ENCODE measurements around the gene SMAD5. TPM values are rescaled to one million over a fixed set of nuclear protein-coding genes. Genes with fewer than 3 reads are reported as not detected.

The SMAD5 gene
- total RNA-seq, 3 donors from 2014 or later: 45.6 to 63.7 (median 52.4) TPM

- Histone ChIP-seq H3K36me3 (no peaks in the 10 kb centered on the region), H3K4me3 (no peak overlapping the region), H3K27ac (no peak overlapping the region), H3K27me3 (peaks cover 0 to 32% of the 10 kb centered on the region in 2 donors), H3K9me3 (no peaks in the 10 kb centered on the region), H3K4me1 (peaks cover 0 to 2% of the 10 kb centered on the region in 2 donors)
- TF ChIP-seq POLR2A (IDR thresholded peaks at IDR 0.05): no peak
- TF ChIP-seq POLR2AphosphoS5 (IDR thresholded peaks at IDR 0.05): no peak
- TF ChIP-seq CTCF (IDR thresholded peaks at IDR 0.05): no peak
- no peak for DNase-seq (ENCODE audit: low spot score in 2 of 2)
- intact Hi-C loops (cut with DNase I; ENCODE audit: low total_unique reads): no loop called here
Measured at GRCh38 chr5:136197462-136198142, 65.0 kb downstream of the SMAD5 start.

- intact Hi-C loops (cut with DNase I; ENCODE audit: low total_unique reads): no loop called here
- Histone ChIP-seq H3K27me3 (peaks cover 0 to 24% of the 10 kb centered on the region in 2 donors), H3K9me3 (no peaks in the 10 kb centered on the region), H3K4me1 (no peaks in the 10 kb centered on the region), H3K4me3 (no peak overlapping the region), H3K36me3 (no peaks in the 10 kb centered on the region), H3K27ac (no peak overlapping the region)
- TF ChIP-seq POLR2AphosphoS5 (IDR thresholded peaks at IDR 0.05) (no peak), CTCF (IDR thresholded peaks at IDR 0.05) (no peak), POLR2A (IDR thresholded peaks at IDR 0.05) (no peak)
- DNase-seq (ENCODE audit: low spot score in 2 of 2): no peak
Measured at GRCh38 chr5:136198453-136198852, 65.8 kb downstream of the SMAD5 start.

- Histone ChIP-seq H3K27me3 (peaks cover 0 to 15% of the 10 kb centered on the region in 2 donors), H3K4me3 (no peak overlapping the region), H3K36me3 (no peaks in the 10 kb centered on the region), H3K27ac (no peak overlapping the region), H3K9me3 (no peaks in the 10 kb centered on the region), H3K4me1 (no peaks in the 10 kb centered on the region)
- no peak for DNase-seq (ENCODE audit: low spot score in 2 of 2)
- intact Hi-C loops (cut with DNase I; ENCODE audit: low total_unique reads): no loop called here
- TF ChIP-seq POLR2A (IDR thresholded peaks at IDR 0.05): no peak
- TF ChIP-seq POLR2AphosphoS5 (IDR thresholded peaks at IDR 0.05): no peak
- no peak for TF ChIP-seq CTCF (IDR thresholded peaks at IDR 0.05)
Measured at GRCh38 chr5:136199408-136199807, 66.8 kb downstream of the SMAD5 start.

GRCh38 chr5:136200130-136200529, 67.5 kb downstream of the SMAD5 start:
- H3K36me3 ChIP-seq: no peaks in the 10 kb centered on the region
- intact Hi-C loops (cut with DNase I; ENCODE audit: low total_unique reads): no loop called here

More at GRCh38 chr5:136200130-136200529, 67.5 kb downstream of the SMAD5 start:
- peaks cover 0 to 8% of the 10 kb centered on the region in 2 donors for H3K27me3 ChIP-seq
- H3K9me3 ChIP-seq: no peaks in the 10 kb centered on the region
- H3K4me3 ChIP-seq: no peak overlapping the region
- TF ChIP-seq CTCF (IDR thresholded peaks at IDR 0.05): no peak
- no peak for TF ChIP-seq POLR2AphosphoS5 (IDR thresholded peaks at IDR 0.05)
- TF ChIP-seq POLR2A (IDR thresholded peaks at IDR 0.05): no peak
- H3K27ac ChIP-seq: no peak overlapping the region
- DNase-seq (ENCODE audit: low spot score in 2 of 2): no peak
- no peaks in the 10 kb centered on the region for H3K4me1 ChIP-seq
